HepG2 (cell line): Measurements from ENCODE around the gene ST6GALNAC2. TPM values are rescaled to one million over a fixed set of nuclear protein-coding genes. Genes with fewer than 3 reads are reported as not detected.
A peak's percentile ranks its signal among the peaks of the same experiment; 100 is the strongest.

ENCODE experiments used
- ATAC-seq: fragments of 200-7000 bp; cut with Tn5 transposase; 3 replicates; pipeline ENCODE4 v1.9.1; 2020; ENCODE audit warnings: mild to moderate bottlenecking, moderate library complexity
- BruUV-seq: library from RNA; stranded (reverse); fragments of 400-500 nt; replicated peaks from 2 replicates; lab custom pipeline; 2021; lab: Mats Ljungman, UMichigan
- CTCF ChIA-PET: fragments of 300-600 bp; formaldehyde crosslinking; extraction: SDS; loops from one replicate; lab custom pipeline; 2021; ENCODE audit warnings: low total read pairs, inconsistent platforms, low intra/inter-chr PET ratio; lab: Yijun Ruan, JAX
- POLR2A ChIA-PET: fragments of 350-600 bp; sonication (Branson Sonifier 250); formaldehyde crosslinking; loops from one replicate; lab custom pipeline; 2020; ENCODE audit warnings: antibody characterized with exemption, inconsistent platforms; lab: Yijun Ruan, JAX
- DNase-seq: peaks from one replicate; pipeline ENCODE4 v3.0.0-alpha.2; 2015; ENCODE audit warnings: low spot score
- FAIRE-seq: peaks from 3 replicates; lab custom pipeline; 2011; peaks lifted over from hg19 to GRCh38; lab: Jason Lieb, UNC
- H2AFZ ChIP-seq: one replicate; pipeline ENCODE4 v1.6.1; 2011; ENCODE audit warnings: low read length, inconsistent platforms
- H3K27ac ChIP-seq: fragments of 300-600 bp; 3 replicates; pipeline ENCODE4 v1.8.0; 2011; ENCODE audit warnings: mixed run types, mild to moderate bottlenecking, mixed read lengths, low read length, inconsistent platforms; ENCODE audit not compliant: insufficient read depth; ENCODE audit errors: extremely low read length
- H3K27me3 ChIP-seq, 2 experiments: fragments of 200-600 bp in 1 of 2; 2 replicates in 1 of 2; 3 replicates in 1 of 2; pipeline versions ENCODE4 v1.6.0 to v1.8.0; 2011; ENCODE audit warnings: low read length in 2 of 2, mild to moderate bottlenecking in 2 of 2, moderate library complexity in 2 of 2, inconsistent platforms in 1 of 2; ENCODE audit not compliant: insufficient read depth in 2 of 2, control insufficient read depth in 1 of 2
- H3K36me3 ChIP-seq, 2 experiments: fragments of 200-600 bp in 1 of 2; replicated peaks in 1 of 2; 2 replicates in 1 of 2; 3 replicates in 1 of 2; pipeline versions ENCODE4 v1.5.1 to v1.8.0; 2011; ENCODE audit warnings: low read length in 2 of 2, inconsistent platforms in 1 of 2; ENCODE audit not compliant: insufficient read depth in 2 of 2, control insufficient read depth in 1 of 2
- H3K4me1 ChIP-seq: 2 replicates; pipeline ENCODE4 v1.5.1; 2012; ENCODE audit warnings: low read length, inconsistent platforms; ENCODE audit not compliant: insufficient read depth
- H3K4me2 ChIP-seq: 2 replicates; pipeline ENCODE4 v1.6.0; 2011; ENCODE audit warnings: low read depth, low read length, inconsistent platforms
- H3K4me3 ChIP-seq, 3 experiments: fragments of 200-600 bp in 1 of 3; sonication (generic), shearing (Covaris generic) in 1 of 3; replicated peaks in 1 of 3; 2 replicates each; pipeline ENCODE4 v1.5.1; 2011 to 2016; ENCODE audit warnings: low read length in 3 of 3, inconsistent platforms in 2 of 3, low read depth in 2 of 3, mild to moderate bottlenecking in 2 of 3, control low read depth in 1 of 3, mixed read lengths in 1 of 3; ENCODE audit not compliant: insufficient read depth in 1 of 3
- H3K79me2 ChIP-seq: one replicate; pipeline ENCODE4 v1.6.1; 2011; ENCODE audit warnings: low read length, inconsistent platforms; ENCODE audit not compliant: insufficient read depth
- H3K9ac ChIP-seq: 2 replicates; pipeline ENCODE4 v1.6.0; 2011; ENCODE audit warnings: mild to moderate bottlenecking, low read depth, low read length, inconsistent platforms; ENCODE audit not compliant: insufficient read depth
- H3K9me3 ChIP-seq: 2 replicates; pipeline ENCODE4 v1.5.1; 2012; ENCODE audit warnings: mild to moderate bottlenecking, low read length
- H4K20me1 ChIP-seq: 2 replicates; pipeline ENCODE4 v1.6.0; 2011; ENCODE audit warnings: inconsistent platforms, mild to moderate bottlenecking, low read length, moderate library complexity; ENCODE audit not compliant: insufficient read depth
- AHR ChIP-seq: IDR thresholded peaks from 2 replicates; pipeline ENCODE4 v1.6.1; 2018; ENCODE audit warnings: missing genetic modification reagents, missing compliant biosample characterization
- BCL6 ChIP-seq: IDR thresholded peaks from 2 replicates; pipeline ENCODE4 v1.6.1; 2016; ENCODE audit warnings: missing genetic modification reagents, missing compliant biosample characterization
- GABPA ChIP-seq, 2 experiments: IDR thresholded peaks; 2 replicates each; pipeline ENCODE4 v1.6.1; 2011 to 2016; ENCODE audit warnings: low read depth in 2 of 2, low read length in 1 of 2, missing biosample characterization in 1 of 2, missing genetic modification characterization in 1 of 2
- NR2F1 ChIP-seq, 2 experiments: fragments of 450-650 bp in 1 of 2; formaldehyde crosslinking in 1 of 2; IDR thresholded peaks; 2 replicates each; pipeline versions ENCODE4 v1.5.0 to v1.6.1; 2016 to 2020; ENCODE audit warnings: mild to moderate bottlenecking in 1 of 2, missing compliant biosample characterization in 1 of 2, missing genetic modification reagents in 1 of 2, moderate library complexity in 1 of 2
- PHF8 ChIP-seq: sonication (generic); formaldehyde crosslinking; IDR thresholded peaks from 2 replicates; pipeline ENCODE4 v1.5.0; 2020; ENCODE audit warnings: missing genetic modification reagents
- SRY ChIP-seq: sonication (generic); formaldehyde crosslinking; IDR thresholded peaks from 2 replicates; pipeline ENCODE4 v1.8.0; 2022; ENCODE audit warnings: mild to moderate bottlenecking, missing genetic modification reagents
- XRCC5 ChIP-seq: fragments of 200-400 bp; formaldehyde crosslinking; optimal IDR thresholded peaks from 2 replicates; pipeline ENCODE3; 2017; ENCODE audit warnings: mild to moderate bottlenecking, low read length
- ZFP36L2 ChIP-seq: sonication (generic); formaldehyde crosslinking; IDR thresholded peaks from 2 replicates; pipeline ENCODE4 v1.4.0; 2020; ENCODE audit warnings: missing genetic modification reagents
- ZFP90 ChIP-seq: sonication (generic); formaldehyde crosslinking; IDR thresholded peaks from 2 replicates; pipeline ENCODE4 v1.8.0; 2022; ENCODE audit warnings: missing genetic modification reagents, mild to moderate bottlenecking, inconsistent platforms, borderline replicate concordance
- ZNF138 ChIP-seq: sonication (generic); formaldehyde crosslinking; IDR thresholded peaks from 2 replicates; pipeline ENCODE4 v1.5.0; 2020; ENCODE audit warnings: mild to moderate bottlenecking, low read depth, missing genetic modification reagents
- ZNF430 ChIP-seq: sonication (generic); formaldehyde crosslinking; IDR thresholded peaks from 2 replicates; pipeline ENCODE4 v1.9.0; 2021; ENCODE audit warnings: mild to moderate bottlenecking, missing genetic modification reagents
- ZNF772 ChIP-seq: sonication (generic); formaldehyde crosslinking; IDR thresholded peaks from 2 replicates; pipeline ENCODE4 v1.5.0; 2020; ENCODE audit warnings: mild to moderate bottlenecking, missing genetic modification reagents
- WGBS: methylation state at CpG from one replicate; pipeline ENCODE4 v1.1.6; 2017; ENCODE audit warnings: low lambda C conversion rate; 5-methylcytosine and 5-hydroxymethylcytosine counted together
- in situ Hi-C: cut with HindIII; loops from 2 replicates; pipeline ENCODE4 v1.10.0; 2017; ENCODE audit warnings: low pct_unique_long_range_greater_than_20kb; ENCODE audit not compliant: extremely low pct_ligation_motif_present
- intact Hi-C: fragments of 100-400 bp; cut with micrococcal nuclease; formaldehyde crosslinking; loops from one replicate; pipeline ENCODE4 v1.10.0; 2022; ENCODE audit not compliant: unreplicated experiment
- polyA plus RNA-seq, 8 experiments: library from polyadenylated mRNA; depleted of rRNA in 3 of 8; stranded (reverse) in 7 of 8; unstranded in 1 of 8; fragments of >200 nt; fragmentation: Illumina TruSeq in 4 of 8; extraction: Trizol in 4 of 8; gene quantifications; 2 replicates each; pipeline versions ENCODE4 v1.2.1 to v1.2.3, GENCODE V29; 2011 to 2016; ENCODE audit warnings: low read depth in 4 of 8, missing spikeins in 1 of 8, mixed read lengths in 1 of 8; ENCODE audit not compliant: insufficient read depth in 1 of 8
- total RNA-seq, 5 experiments: library from RNA; depleted of rRNA; stranded (reverse); fragments of >200 nt; fragmentation: Illumina TruSeq; extraction: Trizol; gene quantifications; 2 replicates each; pipeline ENCODE4 v1.2.3, GENCODE V29; 2016; ENCODE audit warnings: low read depth in 1 of 5
- TF ChIP-seq, protein P1 (sequence below): sonication (generic); formaldehyde crosslinking; IDR thresholded peaks from 2 replicates; pipeline ENCODE4 v1.5.1; 2020; ENCODE audit warnings: mild to moderate bottlenecking, missing genetic modification reagents, moderate library complexity
- TF ChIP-seq, protein P2 (sequence below): sonication (generic); formaldehyde crosslinking; IDR thresholded peaks from 2 replicates; pipeline ENCODE4 v1.5.1; 2020; ENCODE audit warnings: mild to moderate bottlenecking, missing genetic modification reagents, moderate library complexity
- TF ChIP-seq, protein P3 (sequence below): sonication (generic); formaldehyde crosslinking; IDR thresholded peaks from 2 replicates; pipeline ENCODE4 v1.5.0; 2020; ENCODE audit warnings: missing genetic modification reagents

The ST6GALNAC2 gene
- total and polyA plus RNA-seq, 2 of the 13 experiments (the other 11 are each of a cell fraction or from before 2014, with no cell fraction given): 0.12 to 0.49 TPM

DNA sequence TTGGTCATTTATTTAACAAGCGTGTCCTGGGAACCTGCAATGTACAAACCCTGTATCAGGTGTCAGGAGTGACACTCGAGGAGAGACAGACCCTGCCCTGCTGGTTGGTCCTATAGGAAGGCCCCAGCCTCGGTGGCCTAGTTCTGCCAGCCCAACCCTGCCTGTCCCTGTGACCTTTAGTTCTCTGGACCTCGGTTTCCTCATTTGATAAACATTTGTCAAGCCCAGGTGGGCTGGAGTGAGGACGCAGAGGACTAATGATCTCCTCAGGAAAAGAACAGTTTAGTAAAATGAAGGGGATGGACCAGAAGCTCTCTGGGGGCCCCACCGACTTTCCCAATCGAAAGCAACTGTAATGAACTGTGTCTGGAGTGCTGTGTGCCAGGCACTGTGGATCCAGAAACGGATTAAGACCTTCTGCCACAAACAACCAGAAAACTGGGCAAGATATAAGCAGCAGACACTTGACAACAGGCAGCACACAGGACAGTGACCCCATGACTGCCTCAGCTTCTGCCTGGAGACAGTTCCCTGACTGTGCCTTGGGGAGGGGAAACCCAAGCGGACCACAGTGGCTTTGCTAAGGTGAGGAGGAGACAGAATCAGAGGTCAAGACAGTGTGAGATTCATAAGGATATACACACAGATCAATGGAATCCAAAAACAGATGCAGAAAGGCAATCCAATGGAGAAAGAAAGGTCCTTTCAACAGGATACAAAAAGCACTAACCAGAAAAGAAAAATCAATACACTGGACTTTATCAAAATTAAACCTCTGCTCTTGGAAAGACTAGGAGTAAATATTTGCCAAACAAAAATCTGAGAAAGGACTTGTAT, 37.1 kb downstream of the ST6GALNAC2 start:
- Histone ChIP-seq H3K4me2 (peak overlapping the region; percentile 93), H3K79me2 (peaks cover 42% of the 10 kb centered on the region), H3K4me1 (peaks cover 71% of the 10 kb centered on the region), H3K36me3 (peaks cover 7% of the 10 kb centered on the region in 2 experiments; a peak in 4 of 5 replicates), H2AFZ (no peak overlapping the region), H3K27me3 (no peaks in the 10 kb centered on the region), H3K9ac (peak overlapping the region; percentile 63), H3K9me3 (no peaks in the 10 kb centered on the region), H3K4me3 (peak overlapping the region; percentile 54 to 66 (median 66)), H4K20me1 (peaks cover 7% of the 10 kb centered on the region; the same call in 1 of the 2 replicates), H3K27ac (peak overlapping the region; percentile 69)
- intact Hi-C loops (no loop called here), in situ Hi-C loops (no loop called here)
- DNase-seq (peak; percentile 81), FAIRE-seq (peak; percentile 89), ATAC-seq (peak; percentile 80)
- ChIA-PET CTCF (interaction anchor here (1.1 to 4.4 kb wide), 2 partner anchors 26 to 37 kb away, joined by 5 to 86 read pairs; partner anchors contain the start of gene ST6GALNAC2), POLR2A (interaction anchor here (0.8 to 4.4 kb wide), 8 partner anchors 9 to 65 kb away, joined by 3 to 40 read pairs (median 10); partner anchors contain the start of genes PRCD and RHBDF2)
- under 1% methylated on average over 8 of the region's 9 CpGs for WGBS
- BruUV-seq: no TSS peak
- TF ChIP-seq NR2F1 (CRISPR knock-in tag; IDR thresholded peaks at IDR 0.05): peak in 1 of 2 experiments; percentile 34; a peak in 1 of 4 replicates
- no peak for TF ChIP-seq GABPA (IDR thresholded peaks at IDR 0.05; ENCODE audit: low read depth, low read length)
- TF ChIP-seq GABPA (CRISPR knock-in tag; IDR thresholded peaks at IDR 0.05; ENCODE audit: low read depth): no peak
- TF ChIP-seq ZFP90 (CRISPR knock-in tag): no peak
- TF ChIP-seq XRCC5: no peak
- TF ChIP-seq, protein P1, sequence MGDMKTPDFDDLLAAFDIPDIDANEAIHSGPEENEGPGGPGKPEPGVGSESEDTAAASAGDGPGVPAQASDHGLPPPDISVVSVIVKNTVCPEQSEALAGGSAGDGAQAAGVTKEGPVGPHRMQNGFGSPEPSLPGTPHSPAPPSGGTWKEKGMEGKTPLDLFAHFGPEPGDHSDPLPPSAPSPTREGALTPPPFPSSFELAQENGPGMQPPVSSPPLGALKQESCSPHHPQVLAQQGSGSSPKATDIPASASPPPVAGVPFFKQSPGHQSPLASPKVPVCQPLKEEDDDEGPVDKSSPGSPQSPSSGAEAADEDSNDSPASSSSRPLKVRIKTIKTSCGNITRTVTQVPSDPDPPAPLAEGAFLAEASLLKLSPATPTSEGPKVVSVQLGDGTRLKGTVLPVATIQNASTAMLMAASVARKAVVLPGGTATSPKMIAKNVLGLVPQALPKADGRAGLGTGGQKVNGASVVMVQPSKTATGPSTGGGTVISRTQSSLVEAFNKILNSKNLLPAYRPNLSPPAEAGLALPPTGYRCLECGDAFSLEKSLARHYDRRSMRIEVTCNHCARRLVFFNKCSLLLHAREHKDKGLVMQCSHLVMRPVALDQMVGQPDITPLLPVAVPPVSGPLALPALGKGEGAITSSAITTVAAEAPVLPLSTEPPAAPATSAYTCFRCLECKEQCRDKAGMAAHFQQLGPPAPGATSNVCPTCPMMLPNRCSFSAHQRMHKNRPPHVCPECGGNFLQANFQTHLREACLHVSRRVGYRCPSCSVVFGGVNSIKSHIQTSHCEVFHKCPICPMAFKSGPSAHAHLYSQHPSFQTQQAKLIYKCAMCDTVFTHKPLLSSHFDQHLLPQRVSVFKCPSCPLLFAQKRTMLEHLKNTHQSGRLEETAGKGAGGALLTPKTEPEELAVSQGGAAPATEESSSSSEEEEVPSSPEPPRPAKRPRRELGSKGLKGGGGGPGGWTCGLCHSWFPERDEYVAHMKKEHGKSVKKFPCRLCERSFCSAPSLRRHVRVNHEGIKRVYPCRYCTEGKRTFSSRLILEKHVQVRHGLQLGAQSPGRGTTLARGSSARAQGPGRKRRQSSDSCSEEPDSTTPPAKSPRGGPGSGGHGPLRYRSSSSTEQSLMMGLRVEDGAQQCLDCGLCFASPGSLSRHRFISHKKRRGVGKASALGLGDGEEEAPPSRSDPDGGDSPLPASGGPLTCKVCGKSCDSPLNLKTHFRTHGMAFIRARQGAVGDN (CRISPR knock-in tag): peak; percentile 42; the same call in 1 of the 2 replicates
- TF ChIP-seq ZFP36L2 (CRISPR knock-in tag): no peak
- TF ChIP-seq BCL6 (CRISPR knock-in tag): peak; percentile 70
- TF ChIP-seq, protein P2, sequence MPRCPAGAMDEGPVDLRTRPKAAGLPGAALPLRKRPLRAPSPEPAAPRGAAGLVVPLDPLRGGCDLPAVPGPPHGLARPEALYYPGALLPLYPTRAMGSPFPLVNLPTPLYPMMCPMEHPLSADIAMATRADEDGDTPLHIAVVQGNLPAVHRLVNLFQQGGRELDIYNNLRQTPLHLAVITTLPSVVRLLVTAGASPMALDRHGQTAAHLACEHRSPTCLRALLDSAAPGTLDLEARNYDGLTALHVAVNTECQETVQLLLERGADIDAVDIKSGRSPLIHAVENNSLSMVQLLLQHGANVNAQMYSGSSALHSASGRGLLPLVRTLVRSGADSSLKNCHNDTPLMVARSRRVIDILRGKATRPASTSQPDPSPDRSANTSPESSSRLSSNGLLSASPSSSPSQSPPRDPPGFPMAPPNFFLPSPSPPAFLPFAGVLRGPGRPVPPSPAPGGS (CRISPR knock-in tag): 0 out of 2 replicates have a peak, but pooled peaks have one; percentile 59
- no peak for TF ChIP-seq SRY (CRISPR knock-in tag)
- no peak for TF ChIP-seq ZNF430 (CRISPR knock-in tag)
- TF ChIP-seq AHR: no peak
- TF ChIP-seq PHF8 (CRISPR knock-in tag): no peak
- TF ChIP-seq ZNF772 (CRISPR knock-in tag): peak; percentile 65; the same call in 1 of the 2 replicates
- peak; percentile 74; the same call in 1 of the 2 replicates for TF ChIP-seq ZNF138 (CRISPR knock-in tag)
- TF ChIP-seq, protein P3, sequence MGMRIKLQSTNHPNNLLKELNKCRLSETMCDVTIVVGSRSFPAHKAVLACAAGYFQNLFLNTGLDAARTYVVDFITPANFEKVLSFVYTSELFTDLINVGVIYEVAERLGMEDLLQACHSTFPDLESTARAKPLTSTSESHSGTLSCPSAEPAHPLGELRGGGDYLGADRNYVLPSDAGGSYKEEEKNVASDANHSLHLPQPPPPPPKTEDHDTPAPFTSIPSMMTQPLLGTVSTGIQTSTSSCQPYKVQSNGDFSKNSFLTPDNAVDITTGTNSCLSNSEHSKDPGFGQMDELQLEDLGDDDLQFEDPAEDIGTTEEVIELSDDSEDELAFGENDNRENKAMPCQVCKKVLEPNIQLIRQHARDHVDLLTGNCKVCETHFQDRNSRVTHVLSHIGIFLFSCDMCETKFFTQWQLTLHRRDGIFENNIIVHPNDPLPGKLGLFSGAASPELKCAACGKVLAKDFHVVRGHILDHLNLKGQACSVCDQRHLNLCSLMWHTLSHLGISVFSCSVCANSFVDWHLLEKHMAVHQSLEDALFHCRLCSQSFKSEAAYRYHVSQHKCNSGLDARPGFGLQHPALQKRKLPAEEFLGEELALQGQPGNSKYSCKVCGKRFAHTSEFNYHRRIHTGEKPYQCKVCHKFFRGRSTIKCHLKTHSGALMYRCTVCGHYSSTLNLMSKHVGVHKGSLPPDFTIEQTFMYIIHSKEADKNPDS (CRISPR knock-in tag): no peak
